Activated CD8-positive, alpha-beta memory T cell treated with anti-CD3 and anti-CD28 coated beads, Interleukin-2, amount 50 U/mL, for 24 hours (primary cell): ENCODE measurements around the gene BRF1.

Experiments used
- DNase-seq: peaks from one replicate; pipeline ENCODE4 v3.0.0-alpha.2; 2020; ENCODE audit errors: extremely low read depth

The BRF1 gene

GRCh38 chr14:105196265-105196960, 104.4 kb downstream of the BRF1 start:
- no peak for DNase-seq

- DNase-seq, result no peak
These were observed 105.1 kb downstream of the BRF1 start for GRCh38 chr14:105195522-105196264.

- no peak for DNase-seq
These were observed 105.8 kb downstream of the BRF1 start for GRCh38 chr14:105195051-105195450.

GRCh38 chr14:105193916-105194782, 106.7 kb downstream of the BRF1 start:
- no peak for DNase-seq

GRCh38 chr14:105192866-105193731, 107.7 kb downstream of the BRF1 start:
- no peak for DNase-seq

- DNase-seq, result no peak
These were observed 112.8 kb downstream of the BRF1 start for GRCh38 chr14:105187935-105188524.

- no peak for DNase-seq
These were observed 113.7 kb downstream of the BRF1 start for GRCh38 chr14:105187116-105187515.

- DNase-seq, result no peak
These were observed 114.8 kb downstream of the BRF1 start for GRCh38 chr14:105185973-105186372.

GRCh38 chr14:105185001-105185400, 115.8 kb downstream of the BRF1 start:
- DNase-seq, result no peak

- DNase-seq, result no peak
These were observed 116.3 kb downstream of the BRF1 start for GRCh38 chr14:105184461-105184860.

- no peak for DNase-seq
These were observed 118.3 kb downstream of the BRF1 start for GRCh38 chr14:105182296-105183020.

GRCh38 chr14:105181549-105182295, 119.1 kb downstream of the BRF1 start:
- no peak for DNase-seq

GRCh38 chr14:105180592-105181548, 119.9 kb downstream of the BRF1 start, which contains the start of gene NUDT14:
Gene NUDT14, minus strand, starts transcription at chr14:105181312. Its CDS starts 103 bp downstream, at chr14:105181209.
- no peak for DNase-seq

- no peak for DNase-seq
These were observed 121.6 kb downstream of the BRF1 start for GRCh38 chr14:105179191-105179590.

- no peak for DNase-seq
These were observed 122.0 kb downstream of the BRF1 start for GRCh38 chr14:105178868-105179140.

GRCh38 chr14:105178069-105178867, 122.5 kb downstream of the BRF1 start:
- no peak for DNase-seq

GRCh38 chr14:105177082-105177481, 123.7 kb downstream of the BRF1 start:
- DNase-seq, result no peak

GRCh38 chr14:105176513-105176912, 124.3 kb downstream of the BRF1 start:
- DNase-seq, result no peak
